T-helper 17 cell (primary cell): Measurements from ENCODE around the gene POU6F2. TPM values are rescaled to one million over a fixed set of nuclear protein-coding genes. Genes with fewer than 3 reads are reported as not detected.
A peak's percentile ranks its signal among the peaks of the same experiment; 100 is the strongest.

ENCODE experiments used
- ATAC-seq: fragments of 150-1000 bp; cut with Tn5 transposase; 2 replicates; pipeline ENCODE4 v1.10.0; 2021; ENCODE audit warnings: mild to moderate bottlenecking, moderate library complexity
- DNase-seq, 3 donors: peaks; one replicate each; pipeline versions ENCODE4 v3.0.0 to v3.0.0-alpha.2; 2020 to 2021
- H3K9me3 ChIP-seq: one replicate; pipeline ENCODE4 v1.7.0; 2013; ENCODE audit warnings: low read length, mild to moderate bottlenecking; ENCODE audit not compliant: control insufficient read depth, poor library complexity, severe bottlenecking
- H3K27ac Mint-ChIP-seq: one replicate; pipeline ENCODE4 v1.8.0; 2022; ENCODE audit warnings: mild to moderate bottlenecking, moderate library complexity, mixed read lengths
- H3K27me3 Mint-ChIP-seq: one replicate; pipeline ENCODE4 v1.8.0; 2022; ENCODE audit warnings: mixed read lengths
- H3K36me3 Mint-ChIP-seq: one replicate; pipeline ENCODE4 v1.8.0; 2022; ENCODE audit warnings: low read depth, mixed read lengths
- H3K4me1 Mint-ChIP-seq: one replicate; pipeline ENCODE4 v1.8.0; 2022; ENCODE audit warnings: mild to moderate bottlenecking, mixed read lengths
- H3K4me3 Mint-ChIP-seq: one replicate; pipeline ENCODE4 v1.8.0; 2022; ENCODE audit warnings: mild to moderate bottlenecking, moderate library complexity, mixed read lengths
- total RNA-seq, 4 donors: library from RNA in 2 of 4; stranded (reverse) in 2 of 4; gene quantifications; one replicate each; pipeline ENCODE4 v1.2.3 and lab custom pipeline; 2022 to 2026

Gene POU6F2
- total RNA-seq, 2 donors from 2014 or later = 0.29 TPM; not detected in 1

DNA sequence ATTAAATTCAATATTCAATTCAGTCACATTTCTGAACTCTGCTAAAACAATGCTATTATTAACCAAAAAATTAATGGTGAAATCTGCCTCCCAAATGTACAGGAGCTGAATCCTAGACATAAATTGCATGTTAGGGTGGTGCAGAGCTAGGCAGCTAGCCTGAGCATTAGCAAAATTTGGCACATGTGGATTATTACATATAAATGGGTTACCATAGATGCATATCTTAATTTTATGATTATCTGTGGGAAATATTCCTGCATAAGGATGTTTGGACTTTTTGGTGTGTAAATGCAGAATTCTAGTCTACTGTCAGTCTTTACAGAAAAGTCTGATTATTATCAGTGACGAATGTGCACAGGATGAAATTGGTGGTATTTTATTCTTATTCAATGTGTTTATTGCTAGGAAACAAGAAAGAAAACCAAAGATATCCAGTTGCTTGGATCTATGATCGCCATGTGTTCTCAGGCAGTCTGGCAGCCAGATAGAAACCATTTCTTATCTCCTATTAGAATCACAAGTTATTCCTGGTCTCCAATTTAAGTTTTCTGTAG, 150.7 kb downstream of the POU6F2 start:
- H3K9me3 ChIP-seq = no peaks in the 10 kb centered on the region
- H3K27ac Mint-ChIP-seq = no peak overlapping the region
- H3K27me3 Mint-ChIP-seq = peaks cover 27% of the 10 kb centered on the region
- no peaks in the 10 kb centered on the region for H3K36me3 Mint-ChIP-seq
- DNase-seq (no peak), ATAC-seq (no peak)
- peaks cover 3% of the 10 kb centered on the region for H3K4me1 Mint-ChIP-seq
- H3K4me3 Mint-ChIP-seq = no peak overlapping the region

DNA sequence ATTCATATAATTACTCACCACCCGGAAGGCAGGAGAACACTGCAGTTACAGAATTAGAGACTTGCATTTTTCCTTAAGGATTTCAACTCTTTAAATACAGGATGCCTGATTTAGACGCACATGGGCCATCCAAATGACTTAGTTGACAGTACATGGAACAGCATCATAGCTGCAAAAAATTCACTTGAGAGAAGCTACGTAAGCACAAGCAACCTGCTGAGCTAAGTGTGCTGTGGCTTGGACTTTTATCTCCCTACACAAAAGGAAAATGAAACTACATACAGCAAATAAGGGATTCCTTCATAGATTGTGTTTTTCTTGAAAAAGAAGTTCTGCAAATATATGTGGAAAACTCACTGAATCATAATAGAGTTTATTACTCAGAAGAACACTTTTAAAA, 152.6 kb downstream of the POU6F2 start:
- ATAC-seq (no peak), DNase-seq (no peak)
- Mint-ChIP-seq H3K4me1 (peaks cover 3% of the 10 kb centered on the region), H3K4me3 (no peak overlapping the region), H3K27me3 (peaks cover 27% of the 10 kb centered on the region), H3K36me3 (no peaks in the 10 kb centered on the region), H3K27ac (no peak overlapping the region)
- no peaks in the 10 kb centered on the region for H3K9me3 ChIP-seq

DNA sequence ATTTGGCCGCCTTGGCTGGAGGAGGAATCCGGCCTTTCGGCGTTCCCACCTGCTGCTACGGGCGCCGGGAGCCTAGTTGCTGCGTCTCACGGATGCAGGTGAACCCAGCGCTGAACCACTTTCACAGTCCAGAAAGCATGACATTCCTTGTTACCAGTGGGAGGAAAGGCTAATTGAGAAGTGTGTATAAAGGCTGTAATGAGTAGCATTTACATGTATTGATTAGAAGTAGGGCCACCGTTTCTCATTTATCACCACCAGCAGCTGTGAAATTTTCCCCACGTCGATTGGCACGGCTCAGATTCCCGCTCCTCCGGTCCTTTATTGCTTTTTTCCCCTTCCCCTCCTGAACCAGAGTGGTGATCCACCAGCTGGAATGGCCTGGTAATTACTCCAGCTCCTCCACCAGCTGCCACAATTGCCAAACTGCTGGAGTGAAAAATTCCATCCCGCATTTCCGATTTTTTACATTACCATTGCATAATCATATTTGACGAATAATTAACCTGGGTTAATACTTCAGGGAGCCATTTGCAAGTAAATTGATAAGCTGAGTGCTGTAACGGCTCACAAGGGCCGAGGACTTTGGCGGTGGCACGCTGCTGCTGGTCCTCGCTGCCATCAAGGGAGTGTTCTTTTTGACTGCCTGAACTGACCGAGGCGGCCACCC, 153.3 kb downstream of the POU6F2 start:
- Mint-ChIP-seq H3K27me3 (peaks cover 24% of the 10 kb centered on the region), H3K4me3 (peak overlapping the region; percentile 78)

DNA sequence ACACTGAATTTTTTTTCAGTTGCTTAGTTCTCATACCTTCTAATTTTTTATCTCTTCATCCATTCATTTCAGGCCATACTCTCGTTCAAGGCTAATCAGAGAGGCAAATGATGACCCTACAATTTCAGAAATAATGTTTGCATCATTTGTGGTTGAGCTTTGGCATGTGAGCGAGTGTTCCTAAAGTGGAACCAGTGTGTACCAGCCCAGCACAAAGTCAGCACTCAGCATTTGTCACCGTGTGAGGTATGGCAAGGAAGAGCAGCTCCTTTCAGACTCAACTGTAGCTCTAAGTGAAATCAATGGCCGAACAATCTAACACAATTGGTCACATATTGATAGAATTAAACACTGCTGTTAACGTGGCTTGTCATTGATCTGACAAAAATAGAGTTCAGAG, 154.6 kb downstream of the POU6F2 start:
- peaks cover 23% of the 10 kb centered on the region for H3K27me3 Mint-ChIP-seq
- no peak overlapping the region for H3K4me3 Mint-ChIP-seq
- peaks cover 3% of the 10 kb centered on the region for H3K4me1 Mint-ChIP-seq
- H3K27ac Mint-ChIP-seq = no peak overlapping the region
- no peak for DNase-seq
- no peak for ATAC-seq
- H3K9me3 ChIP-seq = no peaks in the 10 kb centered on the region
- H3K36me3 Mint-ChIP-seq = no peaks in the 10 kb centered on the region

More for the DNA sequence above, 153.3 kb downstream of the POU6F2 start:
- DNase-seq (no peak), ATAC-seq (no peak)
- Mint-ChIP-seq H3K36me3 (no peaks in the 10 kb centered on the region), H3K4me1 (peaks cover 3% of the 10 kb centered on the region), H3K27ac (no peak overlapping the region)
- no peaks in the 10 kb centered on the region for H3K9me3 ChIP-seq

DNA sequence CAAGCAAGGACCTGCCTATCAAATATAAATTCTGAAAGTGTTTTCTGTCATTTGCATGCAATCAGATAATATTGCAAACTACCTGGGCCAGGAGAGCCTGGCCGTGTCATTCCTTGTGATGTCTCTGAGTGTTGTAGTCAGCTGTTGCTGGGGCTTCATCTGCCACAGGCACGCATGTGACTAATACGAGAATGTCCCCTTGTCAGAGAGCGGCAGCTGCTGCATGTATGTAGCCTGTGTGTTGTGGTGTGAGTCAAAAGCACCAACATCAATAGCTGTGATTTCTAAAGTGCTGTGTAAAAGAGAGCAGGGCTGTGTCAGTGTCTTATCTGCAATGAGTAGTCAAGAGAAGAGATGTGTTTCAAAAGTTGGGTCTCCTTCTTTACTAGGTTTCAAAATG, 155.4 kb downstream of the POU6F2 start:
- peaks cover 23% of the 10 kb centered on the region for H3K27me3 Mint-ChIP-seq
- H3K27ac Mint-ChIP-seq = no peak overlapping the region
- no peaks in the 10 kb centered on the region for H3K9me3 ChIP-seq
- no peak overlapping the region for H3K4me3 Mint-ChIP-seq
- H3K36me3 Mint-ChIP-seq = no peaks in the 10 kb centered on the region
- DNase-seq (no peak), ATAC-seq (no peak)
- peaks cover 3% of the 10 kb centered on the region for H3K4me1 Mint-ChIP-seq

DNA sequence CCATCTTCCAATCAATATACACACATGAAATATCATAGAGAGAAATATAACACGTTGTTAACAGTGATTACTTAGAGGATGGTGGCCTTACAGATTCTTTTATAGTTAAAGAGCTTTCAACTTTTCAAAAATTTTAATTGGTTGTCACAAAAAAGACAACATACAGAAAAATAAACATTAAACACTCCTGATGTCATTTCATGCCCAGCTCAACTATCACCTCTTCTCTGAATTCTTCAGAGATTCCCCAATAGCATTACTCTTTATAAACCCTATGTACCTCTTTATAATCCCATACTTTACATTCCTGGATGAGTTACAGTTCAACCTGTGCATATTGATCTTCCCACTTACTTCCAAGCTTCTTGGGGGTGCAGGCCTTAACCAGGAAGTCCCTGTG, 159.8 kb downstream of the POU6F2 start:
- DNase-seq = no peak
- no peaks in the 10 kb centered on the region for H3K4me1 Mint-ChIP-seq
- H3K27me3 Mint-ChIP-seq = peaks cover 5% of the 10 kb centered on the region
- ATAC-seq = no peak
- H3K36me3 Mint-ChIP-seq = no peaks in the 10 kb centered on the region
- H3K27ac Mint-ChIP-seq = no peak overlapping the region
- no peaks in the 10 kb centered on the region for H3K9me3 ChIP-seq
- H3K4me3 Mint-ChIP-seq = no peak overlapping the region

DNA sequence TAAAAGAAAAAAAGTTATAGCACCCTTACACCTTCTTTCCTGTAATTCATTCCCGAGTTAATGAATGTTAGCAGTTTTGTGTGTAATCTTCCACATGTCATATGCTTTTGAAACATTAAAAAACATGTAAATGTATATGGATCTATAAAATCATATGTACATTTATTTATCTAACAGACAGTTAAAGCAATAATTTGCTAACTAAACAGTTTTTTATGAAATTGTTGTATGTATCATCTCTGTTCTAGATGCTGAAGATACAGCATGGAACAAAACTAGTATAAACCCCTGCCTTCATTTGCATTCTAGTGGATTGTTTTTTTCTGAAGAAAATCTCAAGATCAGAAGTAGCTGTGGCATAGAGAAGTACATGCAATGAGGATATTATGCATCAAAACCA, 165.0 kb downstream of the POU6F2 start:
- Mint-ChIP-seq H3K4me3 (no peak overlapping the region), H3K4me1 (no peaks in the 10 kb centered on the region), H3K27ac (no peak overlapping the region), H3K27me3 (no peaks in the 10 kb centered on the region), H3K36me3 (no peaks in the 10 kb centered on the region)
- ATAC-seq (no peak), DNase-seq (no peak)
- no peaks in the 10 kb centered on the region for H3K9me3 ChIP-seq

DNA sequence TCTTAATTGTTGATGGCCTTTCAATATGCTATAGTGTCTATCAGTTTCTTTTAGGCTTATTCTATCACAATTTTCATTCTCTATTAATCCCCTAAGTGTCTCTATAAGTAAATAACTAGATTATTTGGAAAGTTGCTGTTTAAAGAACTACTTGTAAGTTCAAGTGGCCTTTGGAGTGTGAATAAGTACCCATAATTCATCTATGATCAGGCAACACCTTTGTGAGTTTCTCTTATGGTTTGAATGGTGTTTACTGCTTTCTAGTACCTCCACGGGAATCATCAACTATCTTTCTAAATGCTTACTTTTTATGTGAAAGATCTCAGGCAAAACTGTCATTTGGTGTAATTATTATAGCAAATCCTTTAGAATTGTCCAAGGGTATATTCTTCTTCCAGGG, 166.7 kb downstream of the POU6F2 start:
- H3K9me3 ChIP-seq = no peaks in the 10 kb centered on the region
- H3K27me3 Mint-ChIP-seq = no peaks in the 10 kb centered on the region
- H3K4me3 Mint-ChIP-seq = no peak overlapping the region
- H3K27ac Mint-ChIP-seq = no peak overlapping the region
- DNase-seq = no peak
- no peak for ATAC-seq
- H3K4me1 Mint-ChIP-seq = no peaks in the 10 kb centered on the region
- no peaks in the 10 kb centered on the region for H3K36me3 Mint-ChIP-seq

DNA sequence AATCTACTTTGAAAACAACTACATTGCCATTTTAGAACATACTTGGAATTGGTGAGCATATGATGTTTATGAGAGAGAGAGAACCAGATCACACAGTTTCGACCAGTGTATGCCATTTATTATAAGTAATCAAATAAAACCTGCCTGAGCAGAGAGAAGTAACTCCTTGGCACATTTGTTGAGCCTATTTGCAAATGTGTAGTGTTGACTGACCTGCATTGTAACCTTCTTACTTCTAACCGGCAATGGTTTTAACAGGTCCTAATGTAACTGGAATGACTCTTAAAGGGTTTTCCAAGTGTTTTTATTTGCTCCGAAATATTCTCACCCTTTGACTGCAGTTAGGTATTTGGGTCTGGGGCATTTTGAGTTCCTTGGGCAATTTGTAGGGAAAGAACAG, 167.6 kb downstream of the POU6F2 start:
- Mint-ChIP-seq H3K27ac (no peak overlapping the region), H3K4me3 (no peak overlapping the region), H3K36me3 (no peaks in the 10 kb centered on the region), H3K27me3 (no peaks in the 10 kb centered on the region), H3K4me1 (no peaks in the 10 kb centered on the region)
- H3K9me3 ChIP-seq = no peaks in the 10 kb centered on the region
- ATAC-seq = no peak
- no peak for DNase-seq

DNA sequence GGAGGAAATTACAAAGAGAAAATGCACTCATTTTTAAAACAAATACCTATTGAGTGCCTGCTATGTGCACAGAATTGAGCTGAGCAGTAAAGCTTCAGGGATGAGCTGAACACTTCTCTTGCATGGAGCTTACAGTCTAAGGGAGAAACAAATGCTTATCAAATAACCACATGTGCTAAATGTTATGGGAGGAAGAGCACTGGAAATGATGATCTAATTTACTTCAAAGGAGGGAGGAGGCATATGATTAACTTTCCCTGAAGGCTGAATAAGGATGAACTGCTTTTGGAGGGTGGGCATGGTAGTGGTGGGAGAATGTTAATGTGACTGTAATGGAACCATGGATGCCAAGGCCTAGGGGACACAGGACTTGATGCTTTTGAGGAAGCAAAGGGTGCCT, 168.2 kb downstream of the POU6F2 start:
- H3K36me3 Mint-ChIP-seq = no peaks in the 10 kb centered on the region
- H3K27me3 Mint-ChIP-seq = no peaks in the 10 kb centered on the region
- DNase-seq = no peak
- H3K9me3 ChIP-seq = no peaks in the 10 kb centered on the region
- no peak for ATAC-seq
- H3K4me1 Mint-ChIP-seq = no peaks in the 10 kb centered on the region
- H3K4me3 Mint-ChIP-seq = no peak overlapping the region
- H3K27ac Mint-ChIP-seq = no peak overlapping the region

DNA sequence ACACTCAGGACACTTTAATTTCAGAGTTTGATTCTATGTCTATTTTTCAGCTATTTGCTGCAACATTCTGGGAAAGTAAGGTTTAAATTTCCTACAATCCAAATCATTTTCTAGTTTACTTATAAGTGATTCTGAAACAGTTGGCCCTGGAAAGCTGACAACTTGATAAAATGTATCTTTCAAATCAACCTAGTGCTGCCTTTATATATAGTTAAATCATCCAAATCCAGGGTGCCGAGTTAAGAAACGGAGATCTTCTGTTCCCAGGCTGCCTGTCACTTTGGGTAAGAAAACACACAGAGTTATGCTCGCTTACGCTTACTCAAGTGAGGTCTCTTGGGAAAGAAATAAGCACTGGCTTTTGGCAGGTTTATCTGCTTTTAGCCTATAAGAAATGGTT, 175.0 kb downstream of the POU6F2 start:
- no peaks in the 10 kb centered on the region for H3K9me3 ChIP-seq
- Mint-ChIP-seq H3K27me3 (peaks cover 28% of the 10 kb centered on the region), H3K4me3 (no peak overlapping the region), H3K27ac (no peak overlapping the region), H3K36me3 (no peaks in the 10 kb centered on the region), H3K4me1 (no peaks in the 10 kb centered on the region)
- ATAC-seq = no peak
- DNase-seq = no peak

DNA sequence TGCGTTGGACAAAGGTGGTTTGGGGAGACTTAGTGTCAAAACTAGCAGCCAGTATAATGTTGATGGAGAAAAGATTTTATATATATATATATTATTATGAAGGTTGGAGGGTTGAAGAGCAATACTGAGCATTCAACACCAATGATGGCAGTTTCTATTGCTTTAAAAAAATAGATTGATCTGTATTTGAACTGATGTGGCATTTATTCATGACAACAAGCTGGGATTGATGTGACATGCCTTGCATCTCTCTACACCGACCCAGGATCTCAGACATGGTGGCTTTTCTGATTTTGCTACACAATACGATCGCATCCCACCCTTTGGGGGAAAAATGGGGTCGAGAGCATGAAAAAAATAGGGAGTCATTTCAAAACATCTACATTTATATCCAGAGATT, 175.4 kb downstream of the POU6F2 start:
- no peaks in the 10 kb centered on the region for H3K4me1 Mint-ChIP-seq
- ATAC-seq (no peak), DNase-seq (no peak)
- H3K4me3 Mint-ChIP-seq = no peak overlapping the region
- H3K36me3 Mint-ChIP-seq = no peaks in the 10 kb centered on the region
- H3K27ac Mint-ChIP-seq = no peak overlapping the region
- H3K9me3 ChIP-seq = no peaks in the 10 kb centered on the region
- peaks cover 28% of the 10 kb centered on the region for H3K27me3 Mint-ChIP-seq

DNA sequence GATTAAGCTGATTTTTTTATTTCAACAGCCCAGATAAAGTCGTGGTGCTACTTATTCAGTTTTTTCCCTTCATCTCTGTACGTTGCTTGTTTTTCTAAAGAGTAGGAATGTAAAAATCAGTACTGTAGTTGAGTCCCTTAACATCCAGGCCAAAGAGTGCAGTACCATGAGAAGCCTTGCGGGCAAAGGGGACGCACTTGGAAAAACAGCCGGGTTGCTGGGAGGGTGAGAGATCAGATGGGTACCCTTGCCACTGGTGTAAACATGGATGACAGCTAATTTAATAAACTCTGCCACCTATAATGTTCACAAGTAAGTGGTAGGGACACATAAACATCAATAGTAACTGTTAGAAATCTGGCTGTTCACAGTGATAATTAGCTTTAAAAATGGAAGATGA, 175.9 kb downstream of the POU6F2 start:
- Mint-ChIP-seq H3K27ac (no peak overlapping the region), H3K36me3 (no peaks in the 10 kb centered on the region), H3K4me1 (no peaks in the 10 kb centered on the region), H3K27me3 (peaks cover 28% of the 10 kb centered on the region), H3K4me3 (no peak overlapping the region)
- no peaks in the 10 kb centered on the region for H3K9me3 ChIP-seq
- no peak for DNase-seq
- ATAC-seq = no peak

DNA sequence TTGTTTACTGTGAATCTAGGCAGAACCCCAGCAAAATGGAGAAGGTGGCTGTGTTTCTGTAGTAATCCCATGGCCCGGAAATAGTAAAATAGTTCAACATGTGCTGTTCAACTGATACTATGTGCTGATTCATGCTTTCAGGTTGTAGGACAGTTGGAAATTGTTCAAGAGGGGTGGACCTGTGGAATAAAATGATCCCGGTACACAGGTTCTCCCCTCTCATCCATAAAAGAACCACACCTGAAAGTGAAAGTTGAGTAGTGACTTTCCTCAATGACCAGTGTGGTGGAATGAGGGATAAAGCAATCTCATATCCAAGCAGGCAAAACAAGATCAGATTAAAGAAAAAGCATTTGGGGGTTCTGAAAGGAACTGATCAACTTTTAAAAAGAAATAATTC, 177.1 kb downstream of the POU6F2 start:
- ATAC-seq (no peak), DNase-seq (no peak)
- no peaks in the 10 kb centered on the region for H3K4me1 Mint-ChIP-seq
- no peak overlapping the region for H3K4me3 Mint-ChIP-seq
- no peak overlapping the region for H3K27ac Mint-ChIP-seq
- H3K9me3 ChIP-seq = no peaks in the 10 kb centered on the region
- H3K27me3 Mint-ChIP-seq = peaks cover 28% of the 10 kb centered on the region
- no peaks in the 10 kb centered on the region for H3K36me3 Mint-ChIP-seq
